Stomach (tissue), 9 donors: ENCODE data around the gene ATXN1. TPM values are rescaled to one million over a fixed set of nuclear protein-coding genes. Genes with fewer than 3 reads are reported as not detected.
A peak's percentile ranks its signal among the peaks of the same experiment; 100 is the strongest.

ENCODE experiments used
- DNase-seq, 2 donors: peaks; one replicate each; pipeline versions ENCODE4 v3.0.0 to v3.0.0-alpha.2; 2013 to 2019
- H3K27ac ChIP-seq, 5 donors: fragments of 200-600 bp in 4 of 5; sonication (generic) in 4 of 5; one replicate each; pipeline ENCODE4 v1.5.1; 2013 to 2019; ENCODE audit warnings: mild to moderate bottlenecking in 1 of 5, moderate library complexity in 1 of 5
- H3K27me3 ChIP-seq, 3 donors: fragments of 200-600 bp; sonication (generic); one replicate each; pipeline ENCODE4 v1.5.1; 2017 to 2019; ENCODE audit warnings: mixed run types in 1 of 3
- H3K36me3 ChIP-seq, 4 donors: fragments of 200-600 bp; sonication (generic); 1 replicate in 3 of 4; 2 replicates in 1 of 4; pipeline ENCODE4 v1.5.1; 2016 to 2019
- H3K4me1 ChIP-seq, 4 donors: fragments of 200-600 bp; sonication (generic); one replicate each; pipeline ENCODE4 v1.5.1; 2016 to 2019
- H3K4me3 ChIP-seq, 4 donors: fragments of 200-600 bp; sonication (generic) in 3 of 4; one replicate each; pipeline ENCODE4 v1.5.1; 2016 to 2019; ENCODE audit warnings: mild to moderate bottlenecking in 1 of 4
- H3K9me3 ChIP-seq, 4 donors: fragments of 200-600 bp; sonication (generic); one replicate each; pipeline ENCODE4 v1.5.1; 2016 to 2019
- EP300 ChIP-seq: sonication (generic); formaldehyde crosslinking; IDR thresholded peaks from one replicate; pipeline ENCODE4 v1.6.1; 2017; ENCODE audit warnings: antibody characterized with exemption
- POLR2A ChIP-seq, 4 donors: fragments of 450-650 bp; IDR thresholded peaks; one replicate each; pipeline ENCODE4 v1.6.1; 2016; ENCODE audit warnings: antibody characterized with exemption in 4 of 4, control low read depth in 2 of 4, mild to moderate bottlenecking in 1 of 4, moderate library complexity in 1 of 4
- POLR2AphosphoS5 ChIP-seq, 3 donors: sonication (generic); formaldehyde crosslinking; IDR thresholded peaks; one replicate each; pipeline ENCODE4 v1.6.1; 2016; ENCODE audit warnings: antibody characterized with exemption in 3 of 3
- WGBS, 5 donors: extraction: QIAGEN DNeasy Blood & Tissue Kit in 3 of 5; methylation state at CpG; one replicate each; pipeline versions ENCODE4 v1.1.5 to v1.1.7; 2013 to 2018; 5-methylcytosine and 5-hydroxymethylcytosine counted together
- intact Hi-C: fragments of 100-400 bp; cut with DNase I; formaldehyde crosslinking; loops from one replicate; pipeline ENCODE4 v1.15.1; 2023; ENCODE audit warnings: low total_unique reads
- polyA plus RNA-seq, 3 donors: library from polyadenylated mRNA; stranded (reverse); fragments of 200-250 nt; gene quantifications; one replicate each; pipeline ENCODE4 v1.2.3, GENCODE V29; 2013
- total RNA-seq, 5 donors: library from RNA; depleted of rRNA; stranded (reverse); fragments of >200 nt; gene quantifications; one replicate each; pipeline versions ENCODE4 v1.1.0 to v1.2.3, GENCODE V29; 2014 to 2016
- TF ChIP-seq, protein P1 (sequence below), 7 experiments: fragments of 450-650 bp in 4 of 7; fragments of 200-600 bp in 3 of 7; sonication (generic) in 3 of 7; IDR thresholded peaks; one replicate each; pipeline ENCODE4 v1.5.1; 2016 to 2019; ENCODE audit warnings: antibody characterized with exemption in 7 of 7, control low read depth in 2 of 7, mild to moderate bottlenecking in 1 of 7
- donor health status: healthy with polysubstance abuse.
- donor health status: Bipolar disorder and iron deficiency.
- donor health status: healthy.

The ATXN1 gene
- total and polyA plus RNA-seq, 8 donors: 5.2 to 106 (median 39.0) TPM

- Histone ChIP-seq H3K27me3 (no peaks in the 10 kb centered on the region), H3K36me3 (no peaks in the 10 kb centered on the region), H3K4me1 (peaks cover 13 to 79% (median 47%) of the 10 kb centered on the region in 4 donors), H3K27ac (no peak overlapping the region), H3K4me3 (no peak overlapping the region), H3K9me3 (no peaks in the 10 kb centered on the region)
- WGBS, 5 donors: 83 to 95% (median 93%) methylated on average over 2 of the region's 2 CpGs
- no peak for DNase-seq
- intact Hi-C loops: no loop called here
- TF ChIP-seq, protein P1, sequence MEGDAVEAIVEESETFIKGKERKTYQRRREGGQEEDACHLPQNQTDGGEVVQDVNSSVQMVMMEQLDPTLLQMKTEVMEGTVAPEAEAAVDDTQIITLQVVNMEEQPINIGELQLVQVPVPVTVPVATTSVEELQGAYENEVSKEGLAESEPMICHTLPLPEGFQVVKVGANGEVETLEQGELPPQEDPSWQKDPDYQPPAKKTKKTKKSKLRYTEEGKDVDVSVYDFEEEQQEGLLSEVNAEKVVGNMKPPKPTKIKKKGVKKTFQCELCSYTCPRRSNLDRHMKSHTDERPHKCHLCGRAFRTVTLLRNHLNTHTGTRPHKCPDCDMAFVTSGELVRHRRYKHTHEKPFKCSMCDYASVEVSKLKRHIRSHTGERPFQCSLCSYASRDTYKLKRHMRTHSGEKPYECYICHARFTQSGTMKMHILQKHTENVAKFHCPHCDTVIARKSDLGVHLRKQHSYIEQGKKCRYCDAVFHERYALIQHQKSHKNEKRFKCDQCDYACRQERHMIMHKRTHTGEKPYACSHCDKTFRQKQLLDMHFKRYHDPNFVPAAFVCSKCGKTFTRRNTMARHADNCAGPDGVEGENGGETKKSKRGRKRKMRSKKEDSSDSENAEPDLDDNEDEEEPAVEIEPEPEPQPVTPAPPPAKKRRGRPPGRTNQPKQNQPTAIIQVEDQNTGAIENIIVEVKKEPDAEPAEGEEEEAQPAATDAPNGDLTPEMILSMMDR (IDR thresholded peaks at IDR 0.05): no peak
These were observed 64.8 kb downstream of the ATXN1 start for GRCh38 chr6:16696496-16696895.

GRCh38 chr6:16694781-16695578, 66.3 kb downstream of the ATXN1 start:
- intact Hi-C loops: no loop called here
- Histone ChIP-seq H3K36me3 (no peaks in the 10 kb centered on the region), H3K27me3 (no peaks in the 10 kb centered on the region), H3K9me3 (no peaks in the 10 kb centered on the region), H3K4me3 (no peak overlapping the region), H3K4me1 (peaks cover 8 to 79% (median 39%) of the 10 kb centered on the region in 4 donors), H3K27ac (peak overlapping the region in 3 of 5 donors; percentile 4 to 52 (median 6))
- WGBS, 5 donors: 53 to 77% (median 65%) methylated on average over 4 of the region's 4 CpGs
- DNase-seq: no peak
- TF ChIP-seq EP300: no peak
- TF ChIP-seq POLR2AphosphoS5 (IDR thresholded peaks at IDR 0.05): no peak
- no peak for TF ChIP-seq POLR2A (IDR thresholded peaks at IDR 0.05)
- TF ChIP-seq, protein P1 (IDR thresholded peaks at IDR 0.05): no peak

- peaks cover 0 to 76% (median 25%) of the 10 kb centered on the region in 4 donors for H3K4me1 ChIP-seq
- no peak overlapping the region for H3K27ac ChIP-seq
- intact Hi-C loops: no loop called here
- no peaks in the 10 kb centered on the region for H3K9me3 ChIP-seq
- no peak for DNase-seq
- H3K27me3 ChIP-seq: no peaks in the 10 kb centered on the region
- no peak overlapping the region for H3K4me3 ChIP-seq
- no peak for TF ChIP-seq POLR2AphosphoS5 (IDR thresholded peaks at IDR 0.05)
- no peak for TF ChIP-seq EP300
- TF ChIP-seq, protein P1 (IDR thresholded peaks at IDR 0.05): no peak
- no peak for TF ChIP-seq POLR2A (IDR thresholded peaks at IDR 0.05)
- H3K36me3 ChIP-seq: no peaks in the 10 kb centered on the region
These were observed 69.9 kb downstream of the ATXN1 start for GRCh38 chr6:16691324-16691723.

DNA sequence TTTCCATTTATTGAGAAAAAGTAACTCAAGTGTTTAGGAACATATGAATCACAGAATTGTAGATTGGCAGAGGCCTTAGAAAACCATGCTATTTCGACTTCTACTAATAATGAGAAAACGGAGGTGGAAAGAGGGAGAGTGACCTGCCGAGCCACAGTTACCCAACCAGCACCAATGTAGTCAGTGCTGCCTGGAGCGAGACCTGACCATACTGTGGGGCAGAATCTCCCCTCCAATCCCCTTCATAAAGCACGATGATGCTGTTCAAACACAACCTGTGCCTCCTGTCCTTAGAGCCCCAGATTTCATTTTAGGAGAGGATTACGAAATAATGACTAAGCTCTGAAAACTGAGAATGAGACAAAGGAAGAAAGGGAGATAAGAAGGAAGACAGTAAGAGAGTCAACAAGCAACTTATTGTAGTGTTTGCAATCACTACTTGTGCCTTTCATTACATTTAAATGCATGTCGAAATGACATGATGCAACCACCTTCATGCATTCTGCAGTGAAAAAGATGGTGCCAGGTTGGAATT, 70.6 kb downstream of the ATXN1 start:
- peaks cover 0 to 76% (median 25%) of the 10 kb centered on the region in 4 donors for H3K4me1 ChIP-seq
- intact Hi-C loops: no loop called here
- no peaks in the 10 kb centered on the region for H3K36me3 ChIP-seq
- DNase-seq: no peak
- no peak overlapping the region for H3K4me3 ChIP-seq
- no peaks in the 10 kb centered on the region for H3K9me3 ChIP-seq
- 80 to 93% (median 88%) methylated on average over 7 of the region's 7 CpGs for WGBS, 5 donors
- no peak overlapping the region for H3K27ac ChIP-seq
- no peak for TF ChIP-seq POLR2AphosphoS5 (IDR thresholded peaks at IDR 0.05)
- no peak for TF ChIP-seq EP300
- TF ChIP-seq, protein P1 (IDR thresholded peaks at IDR 0.05): no peak
- no peaks in the 10 kb centered on the region for H3K27me3 ChIP-seq
